ENCODE results near the gene COA3. TPM values are rescaled to one million over a fixed set of nuclear protein-coding genes. Genes with fewer than 3 reads are reported as not detected.

COA3 gene, protein sequence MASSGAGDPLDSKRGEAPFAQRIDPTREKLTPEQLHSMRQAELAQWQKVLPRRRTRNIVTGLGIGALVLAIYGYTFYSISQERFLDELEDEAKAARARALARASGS
- 54.0 and 61.0 TPM in 2 replicates for total RNA-seq

GRCh38 chr17:42798383-42799380 lies at the start of gene COA3, which contains the start of gene CNTD1:
COA3 (minus strand) TSS chr17:42798704; CDS start chr17:42798681, 23 bp downstream.
CNTD1 (plus strand) TSS chr17:42798861; CDS start chr17:42799068, 207 bp downstream.

GRCh38 chr17:42844271-42844670 lies 45.8 kb upstream of the COA3 start, which contains the start of gene AOC2:
AOC2 (plus strand) TSS chr17:42844580; CDS start chr17:42844627, 47 bp downstream.

DNA sequence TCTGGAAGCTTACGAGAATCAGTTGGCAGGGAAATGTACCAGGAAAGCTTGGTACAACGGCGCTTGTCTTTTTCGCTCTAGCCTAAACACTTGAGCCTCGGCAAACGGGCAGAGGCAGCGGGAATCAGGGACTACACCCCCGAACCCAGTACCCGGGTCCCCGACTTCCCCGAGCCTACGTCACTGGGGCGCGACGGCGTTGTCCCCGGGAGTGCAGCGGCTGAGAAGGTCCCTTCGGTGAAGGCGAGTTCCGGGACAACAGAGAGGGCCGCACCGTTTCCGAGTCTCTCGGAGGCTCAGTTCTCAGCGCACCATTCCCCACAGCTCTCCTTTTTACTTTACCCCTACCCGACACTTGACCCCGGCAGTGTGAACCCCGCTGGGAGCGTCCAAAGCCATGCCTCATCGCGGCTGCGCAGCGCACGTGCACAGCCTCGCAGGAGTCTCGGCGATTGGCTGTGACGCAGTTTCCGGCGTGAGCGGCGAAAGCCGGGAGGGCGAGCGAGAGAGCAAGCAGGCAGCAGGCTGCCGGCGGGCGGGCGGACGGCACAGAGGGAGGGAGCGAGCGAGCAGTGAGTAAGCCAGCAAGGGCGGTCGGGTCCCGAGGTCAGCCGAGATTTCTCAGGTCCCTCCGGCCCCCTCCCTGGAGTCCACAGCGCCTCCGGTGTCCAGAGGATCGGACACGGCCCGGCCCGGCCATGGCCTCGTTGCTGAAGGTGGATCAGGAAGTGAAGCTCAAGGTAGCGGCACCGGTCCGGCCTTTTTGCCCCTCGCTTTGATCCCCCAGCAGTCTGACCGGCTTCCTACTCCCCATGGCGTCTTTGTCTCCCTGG lies 34.6 kb upstream of the COA3 start, which contains the start of gene PSME3:
PSME3 (plus strand) TSS at position 464 of the 833 bp plus-strand sequence; CDS start at position 699, 235 bp downstream.

DNA sequence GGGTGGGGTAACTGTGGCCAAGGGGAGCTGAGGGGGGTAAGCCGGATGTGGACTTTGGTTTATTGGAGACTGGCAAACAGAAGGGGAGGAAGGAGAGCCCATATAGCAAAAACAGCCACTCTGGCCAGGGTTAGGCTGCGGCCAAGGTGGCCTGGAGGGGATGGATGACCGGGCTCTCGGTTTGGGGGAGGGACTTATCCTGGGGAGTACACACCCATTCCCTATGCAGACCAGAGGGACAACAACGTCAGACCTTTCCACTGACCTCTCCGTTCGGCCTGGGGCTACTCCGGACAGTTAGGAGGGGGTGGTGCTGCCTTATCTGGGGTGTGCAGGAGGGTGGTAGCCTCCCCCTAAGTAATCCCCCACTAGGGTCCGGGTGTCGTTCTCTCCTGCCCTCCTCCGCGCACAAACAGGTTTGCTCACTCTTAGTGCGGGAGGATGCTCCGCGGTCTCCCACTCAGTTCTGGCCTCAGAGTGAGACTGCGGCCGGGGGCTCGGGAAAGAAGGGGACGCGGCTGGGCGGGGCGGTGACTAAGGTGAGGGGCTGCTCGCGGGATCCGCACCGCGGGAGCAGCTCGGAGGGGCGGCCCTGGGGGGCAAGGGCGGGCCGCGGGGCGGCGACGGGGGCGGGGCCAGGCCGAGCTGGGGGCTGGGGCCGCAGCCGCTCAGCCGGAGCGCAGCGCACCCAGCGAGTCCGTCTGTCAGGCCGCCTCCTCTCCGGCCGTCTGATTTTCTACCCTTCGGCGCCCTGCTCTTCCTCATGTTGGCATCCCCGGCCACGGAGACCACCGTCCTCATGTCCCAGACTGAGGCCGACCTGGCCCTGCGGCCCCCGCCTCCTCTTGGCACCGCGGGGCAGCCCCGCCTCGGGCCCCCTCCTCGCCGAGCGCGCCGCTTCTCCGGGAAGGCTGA lies 18.3 kb downstream of the COA3 start, which contains the start of gene WNK4:
WNK4 (plus strand) TSS at position 675 of the 915 bp plus-strand sequence; CDS start at position 764, 89 bp downstream.

DNA sequence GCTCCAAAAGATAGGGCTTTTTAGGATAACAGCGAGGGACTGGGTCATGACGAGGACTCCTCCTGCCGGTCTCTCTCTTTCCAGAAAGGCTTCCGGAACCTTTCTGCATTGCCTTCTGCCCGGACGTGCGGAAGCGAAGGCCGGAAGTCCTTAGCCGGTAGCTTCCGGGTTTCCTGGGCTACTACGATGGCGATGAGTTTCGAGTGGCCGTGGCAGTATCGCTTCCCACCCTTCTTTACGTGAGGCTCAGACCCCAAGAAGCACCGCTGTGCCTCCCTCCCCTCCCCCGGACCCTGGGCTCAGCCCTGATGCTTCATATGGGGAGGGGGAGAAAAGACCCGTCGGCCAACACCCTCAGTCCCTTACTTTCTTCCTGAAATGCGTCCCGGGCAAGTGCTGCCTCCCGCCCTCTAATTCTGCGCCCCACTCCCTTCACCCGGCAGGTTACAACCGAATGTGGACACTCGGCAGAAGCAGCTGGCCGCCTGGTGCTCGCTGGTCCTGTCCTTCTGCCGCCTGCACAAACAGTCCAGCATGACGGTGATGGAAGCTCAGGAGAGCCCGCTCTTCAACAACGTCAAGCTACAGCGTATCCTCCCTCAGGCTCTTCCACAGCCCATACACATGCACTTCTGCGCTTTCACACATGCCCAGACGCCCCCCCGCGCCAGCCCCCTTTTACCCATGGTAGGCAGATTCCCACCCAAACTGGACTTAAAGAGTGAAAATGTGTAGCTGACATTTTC lies 25.0 kb downstream of the COA3 start, which contains the start of gene VPS25:
VPS25 (plus strand) TSS at position 160 of the 746 bp plus-strand sequence; CDS start at position 187, 27 bp downstream.

GRCh38 chr17:42760652-42761581 lies 37.6 kb downstream of the COA3 start, which contains the start of gene RAMP2:
RAMP2 (plus strand) TSS chr17:42761227; CDS start chr17:42761262, 35 bp downstream.

Small RNA genes lying within 50 kb of the gene (small RNA-seq; reads per million reads assigned to genes)
- gene HMGN2P15, result not detected
- gene MIR6781, result not detected

Other genes with a start within 250 kb of the COA3 start
- 1.5 and 4.3 TPM in 2 replicates for gene HSD17B1, start 245.8 kb downstream of the COA3 start, total RNA-seq
- 16.9 and 26.0 TPM in 2 replicates for gene COASY, start 236.6 kb downstream of the COA3 start, total RNA-seq
- gene MLX, start 231.6 kb downstream of the COA3 start, total RNA-seq, result 37.5 and 47.7 TPM in 2 replicates
- 5.1 and 8.0 TPM in 2 replicates for gene PSMC3IP, start 221.0 kb downstream of the COA3 start, total RNA-seq
- 41.5 and 53.2 TPM in 2 replicates for gene RETREG3, start 189.3 kb downstream of the COA3 start, total RNA-seq
- gene TUBG1, start 189.0 kb downstream of the COA3 start, total RNA-seq, result 55.9 and 60.2 TPM in 2 replicates
- gene TUBG2, start 139.4 kb downstream of the COA3 start, total RNA-seq, result 12.9 TPM in 2 replicates
- 11.8 and 12.9 TPM in 2 replicates for gene PLEKHH3, start 121.7 kb downstream of the COA3 start, total RNA-seq
- gene CCR10, start 116.9 kb downstream of the COA3 start, total RNA-seq, result 2.2 and 3.9 TPM in 2 replicates
- gene CNTNAP1, start 116.2 kb downstream of the COA3 start, total RNA-seq, result 15.8 and 16.8 TPM in 2 replicates
- gene EZH1, start 53.7 kb downstream of the COA3 start, total RNA-seq, result 26.5 and 26.6 TPM in 2 replicates
- 0.73 TPM in 1 of 2 replicates, not detected in the other for gene RAMP2, start 37.5 kb downstream of the COA3 start, total RNA-seq
- 50.6 and 55.1 TPM in 2 replicates for gene VPS25, start 25.3 kb downstream of the COA3 start, total RNA-seq
- gene WNK4, start 18.1 kb downstream of the COA3 start, total RNA-seq, result 0.59 TPM in 1 of 2 replicates, not detected in the other
- not detected in 2 replicates for gene CNTD1, start 157 bp upstream of the COA3 start, total RNA-seq
- gene BECN1, start 25.6 kb upstream of the COA3 start, total RNA-seq, result 63.6 and 66.3 TPM in 2 replicates
- 101 and 117 TPM in 2 replicates for gene PSME3, start 34.7 kb upstream of the COA3 start, total RNA-seq
- 0.73 and 1.4 TPM in 2 replicates for gene AOC2, start 45.9 kb upstream of the COA3 start, total RNA-seq
- 0.20 and 0.37 TPM in 2 replicates for gene AOC3, start 52.5 kb upstream of the COA3 start, total RNA-seq
- gene G6PC1, start 102.1 kb upstream of the COA3 start, total RNA-seq, result not detected in 2 replicates
- gene AARSD1, start 165.8 kb upstream of the COA3 start, total RNA-seq, result 14.3 and 15.2 TPM in 2 replicates
- not detected in 2 replicates for gene PTGES3L, start 181.4 kb upstream of the COA3 start, total RNA-seq
- 4.8 and 7.2 TPM in 2 replicates for gene RUNDC1, start 181.9 kb upstream of the COA3 start, total RNA-seq
- 1,167 and 2,306 TPM in 2 replicates for gene RPL27, start 199.7 kb upstream of the COA3 start, total RNA-seq
- 17.2 and 33.1 TPM in 2 replicates for gene IFI35, start 208.1 kb upstream of the COA3 start, total RNA-seq
- 304 and 349 TPM in 2 replicates for gene VAT1, start 223.7 kb upstream of the COA3 start, total RNA-seq
- under 0.01 and 0.39 TPM in 2 replicates for gene RND2, start 226.5 kb upstream of the COA3 start, total RNA-seq